ENCODE measurements around the gene SMR3A. TPM values are rescaled to one million over a fixed set of nuclear protein-coding genes. Genes with fewer than 3 reads are reported as not detected.

Gene SMR3A
- total RNA-seq, 2 donors from 2014 or later = not detected

DNA sequence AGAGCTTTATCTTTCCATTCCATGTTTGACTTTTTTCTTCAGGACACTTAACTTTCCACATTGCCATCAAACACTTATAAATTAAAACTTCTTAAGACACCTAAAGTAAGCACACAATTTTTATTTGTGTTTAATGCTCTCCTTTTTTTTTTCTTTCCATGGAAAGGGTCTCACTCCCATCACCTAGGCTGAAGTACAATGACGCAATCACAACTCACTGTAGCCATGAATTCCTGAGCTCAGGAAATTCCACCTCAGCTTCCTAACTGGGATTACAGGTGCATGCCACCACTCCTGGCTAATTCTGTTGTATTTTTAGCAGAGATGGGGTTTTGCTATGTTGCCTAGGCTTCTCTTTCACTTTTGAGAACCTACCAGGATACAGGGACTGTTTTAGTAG lies 7.3 kb downstream of the SMR3A start:
- intact Hi-C loops (cut with DNase I) = no loop called here
- H3K4me3 ChIP-seq = no peak overlapping the region
- TF ChIP-seq, protein P1, sequence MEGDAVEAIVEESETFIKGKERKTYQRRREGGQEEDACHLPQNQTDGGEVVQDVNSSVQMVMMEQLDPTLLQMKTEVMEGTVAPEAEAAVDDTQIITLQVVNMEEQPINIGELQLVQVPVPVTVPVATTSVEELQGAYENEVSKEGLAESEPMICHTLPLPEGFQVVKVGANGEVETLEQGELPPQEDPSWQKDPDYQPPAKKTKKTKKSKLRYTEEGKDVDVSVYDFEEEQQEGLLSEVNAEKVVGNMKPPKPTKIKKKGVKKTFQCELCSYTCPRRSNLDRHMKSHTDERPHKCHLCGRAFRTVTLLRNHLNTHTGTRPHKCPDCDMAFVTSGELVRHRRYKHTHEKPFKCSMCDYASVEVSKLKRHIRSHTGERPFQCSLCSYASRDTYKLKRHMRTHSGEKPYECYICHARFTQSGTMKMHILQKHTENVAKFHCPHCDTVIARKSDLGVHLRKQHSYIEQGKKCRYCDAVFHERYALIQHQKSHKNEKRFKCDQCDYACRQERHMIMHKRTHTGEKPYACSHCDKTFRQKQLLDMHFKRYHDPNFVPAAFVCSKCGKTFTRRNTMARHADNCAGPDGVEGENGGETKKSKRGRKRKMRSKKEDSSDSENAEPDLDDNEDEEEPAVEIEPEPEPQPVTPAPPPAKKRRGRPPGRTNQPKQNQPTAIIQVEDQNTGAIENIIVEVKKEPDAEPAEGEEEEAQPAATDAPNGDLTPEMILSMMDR (IDR thresholded peaks at IDR 0.05) = no peak
- no peaks in the 10 kb centered on the region for H3K27me3 ChIP-seq
- no peaks in the 10 kb centered on the region for H3K36me3 ChIP-seq
- no peak for DNase-seq
- no peaks in the 10 kb centered on the region for H3K4me1 ChIP-seq
- H3K27ac ChIP-seq = no peak overlapping the region
- no peaks in the 10 kb centered on the region for H3K9me3 ChIP-seq
- no peak overlapping the region for H3K9ac ChIP-seq (ENCODE audit: low read depth in 2 of 2, low read length in 2 of 2)

DNA sequence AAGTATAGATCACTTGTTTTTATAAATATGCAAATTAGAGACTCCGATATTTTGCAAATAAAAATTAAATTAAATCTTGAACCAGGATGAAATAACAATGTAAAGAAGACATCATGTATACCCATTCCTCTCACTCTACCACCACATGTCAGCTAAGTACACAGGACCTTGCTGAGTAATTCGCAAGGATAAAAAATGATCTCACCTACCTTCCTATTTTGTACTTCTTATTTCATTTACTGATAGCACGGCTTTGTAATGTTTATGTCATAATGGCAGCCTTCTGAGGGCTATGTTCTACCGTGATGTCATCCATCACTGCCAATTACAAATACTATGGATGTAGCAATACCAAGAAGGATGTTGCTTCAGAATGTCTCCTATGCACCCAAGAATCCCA lies 11.4 kb downstream of the SMR3A start:
- no peaks in the 10 kb centered on the region for H3K36me3 ChIP-seq
- TF ChIP-seq, protein P1 (IDR thresholded peaks at IDR 0.05) = no peak
- no peak overlapping the region for H3K27ac ChIP-seq
- no peak overlapping the region for H3K9ac ChIP-seq (ENCODE audit: low read depth in 2 of 2, low read length in 2 of 2)
- H3K4me1 ChIP-seq = no peaks in the 10 kb centered on the region
- DNase-seq = no peak
- no peaks in the 10 kb centered on the region for H3K27me3 ChIP-seq
- no peak overlapping the region for H3K4me3 ChIP-seq
- H3K9me3 ChIP-seq = no peaks in the 10 kb centered on the region
- intact Hi-C loops (cut with DNase I) = no loop called here

DNA sequence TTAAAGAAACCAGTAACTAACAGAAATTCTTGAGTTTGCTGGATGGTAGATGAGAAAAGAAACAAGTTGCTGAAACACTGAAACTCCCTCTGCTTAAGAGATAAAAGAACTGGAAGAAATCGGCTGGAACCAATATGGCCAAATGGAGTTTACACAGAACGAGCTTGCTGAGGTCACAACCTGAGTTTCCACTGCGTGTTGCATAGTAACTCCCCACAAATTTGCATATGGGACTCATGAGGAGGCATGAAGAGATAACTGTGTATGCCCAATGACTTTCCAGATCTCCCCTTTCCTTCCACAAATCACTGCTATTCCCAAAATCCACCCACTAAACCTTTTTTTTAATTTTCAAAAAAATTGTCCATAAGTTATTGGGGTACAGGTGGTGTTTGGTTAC lies 12.2 kb downstream of the SMR3A start:
- DNase-seq = no peak
- Histone ChIP-seq H3K4me1 (no peaks in the 10 kb centered on the region), H3K9me3 (no peaks in the 10 kb centered on the region), H3K4me3 (no peak overlapping the region), H3K9ac (ENCODE audit: low read depth in 2 of 2, low read length in 2 of 2) (no peak overlapping the region), H3K36me3 (no peaks in the 10 kb centered on the region), H3K27ac (no peak overlapping the region), H3K27me3 (no peaks in the 10 kb centered on the region)
- TF ChIP-seq, protein P1 (IDR thresholded peaks at IDR 0.05) = no peak
- intact Hi-C loops (cut with DNase I) = no loop called here

DNA sequence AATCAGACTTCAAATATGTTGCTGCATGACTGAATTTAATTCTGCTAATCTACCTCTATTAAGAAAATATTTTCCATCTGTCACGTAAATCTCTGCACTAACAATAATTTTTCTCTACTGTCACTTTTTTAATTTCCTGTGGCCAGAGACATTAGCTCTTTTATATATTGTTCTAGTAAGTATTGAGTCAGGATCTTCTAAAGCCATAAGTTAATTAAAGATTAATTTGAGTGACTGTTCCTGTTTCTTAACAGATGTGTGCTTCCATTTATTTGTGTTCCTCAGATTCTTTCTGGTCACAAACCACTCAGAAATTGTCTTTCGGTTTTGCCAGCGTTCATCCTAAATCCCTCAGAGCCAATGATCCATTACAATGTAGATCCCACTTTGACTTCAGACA lies 20.0 kb downstream of the SMR3A start:
- Histone ChIP-seq H3K27me3 (no peaks in the 10 kb centered on the region), H3K9ac (ENCODE audit: low read depth in 2 of 2, low read length in 2 of 2) (no peak overlapping the region), H3K9me3 (no peaks in the 10 kb centered on the region), H3K27ac (no peak overlapping the region), H3K4me1 (no peaks in the 10 kb centered on the region), H3K36me3 (no peaks in the 10 kb centered on the region), H3K4me3 (no peak overlapping the region)
- TF ChIP-seq, protein P1 (IDR thresholded peaks at IDR 0.05) = no peak
- no peak for DNase-seq
- intact Hi-C loops (cut with DNase I) = no loop called here

DNA sequence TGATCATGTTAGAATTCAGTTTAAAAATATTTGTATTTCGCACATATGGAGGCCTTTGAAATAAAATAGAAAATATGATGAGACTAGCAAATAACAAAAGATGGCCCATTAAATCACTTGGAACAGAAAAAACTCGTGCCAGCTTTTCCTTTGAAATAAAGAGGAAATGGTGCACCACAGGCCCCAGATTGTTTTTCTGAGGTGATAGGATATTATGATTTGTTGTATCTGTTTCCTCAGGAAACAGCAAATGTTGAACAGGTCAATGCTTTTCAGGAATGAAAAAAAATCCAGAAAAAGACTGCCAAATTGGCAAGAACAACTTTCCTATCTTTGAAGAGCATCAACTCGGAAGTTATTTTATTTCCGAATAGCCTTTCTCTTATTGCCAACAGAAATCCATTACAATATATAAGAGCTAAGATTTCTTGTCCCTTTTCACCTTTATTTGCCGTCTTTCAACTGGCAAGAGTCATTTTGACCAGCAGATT lies 22.2 kb downstream of the SMR3A start, which contains the start of gene SMR3B:
TSS of gene SMR3B (plus strand) at position 441 of the 491 bp plus-strand sequence. CDS start 1,380 bp downstream, outside the sequence.
- no peaks in the 10 kb centered on the region for H3K9me3 ChIP-seq
- no peak within 1 kb of the TSS for H3K27ac ChIP-seq
- H3K4me3 ChIP-seq = no peak within 1 kb of the TSS
- no peak within 1 kb of the TSS for H3K9ac ChIP-seq (ENCODE audit: low read depth in 2 of 2, low read length in 2 of 2)
- H3K4me1 ChIP-seq = no peaks in the 10 kb centered on the region
- H3K27me3 ChIP-seq = no peaks in the 10 kb centered on the region
- DNase-seq = no peak
- intact Hi-C loops (cut with DNase I) = no loop called here
- no peaks in the 10 kb centered on the region for H3K36me3 ChIP-seq
- TF ChIP-seq, protein P1 (IDR thresholded peaks at IDR 0.05) = no peak
